AG04450 (cell line): ENCODE data around the gene PLCD3. TPM values are rescaled to one million over a fixed set of nuclear protein-coding genes. Genes with fewer than 3 reads are reported as not detected.

Experiments used
- CTCF ChIA-PET: fragments of 300-600, 350-600 bp; formaldehyde crosslinking; extraction: SDS; loops from one replicate; lab custom pipeline; 2022; ENCODE audit warnings: antibody characterized with exemption, inconsistent platforms; lab: Charles Lee
- POLR2A ChIA-PET: fragments of 350-600 bp; formaldehyde crosslinking; extraction: SDS; loops from one replicate; lab custom pipeline; 2021; ENCODE audit warnings: antibody characterized with exemption, inconsistent platforms; lab: Yijun Ruan, JAX
- DNase-seq: peaks from one replicate; pipeline ENCODE4 v3.0.0-alpha.2; 2011; ENCODE audit warnings: low read depth, low spot score
- H3K27ac ChIP-seq: one replicate; pipeline ENCODE4 v1.5.1; 2012; ENCODE audit warnings: low read depth, low read length, control low read depth
- H3K27me3 ChIP-seq: one replicate; pipeline ENCODE4 v1.6.0; 2012; ENCODE audit warnings: low read length; ENCODE audit not compliant: control insufficient read depth, insufficient read depth
- H3K4me3 ChIP-seq: 2 replicates; pipeline ENCODE4 v1.5.1; 2011; ENCODE audit warnings: mild to moderate bottlenecking, low read depth, low read length, control low read depth
- H3K9me3 ChIP-seq: 2 replicates; pipeline ENCODE4 v1.5.1; 2012; ENCODE audit warnings: low read length; ENCODE audit not compliant: control insufficient read depth, insufficient read depth
- CTCF ChIP-seq: IDR thresholded peaks from 2 replicates; pipeline ENCODE4 v1.5.1; 2011; ENCODE audit warnings: low read depth, low read length, control low read depth, inconsistent platforms
- polyA plus RNA-seq: library from polyadenylated mRNA; depleted of rRNA; stranded (reverse); fragments of >200 nt; gene quantifications from 2 replicates; pipeline ENCODE4 v1.2.3, GENCODE V29; 2011

PLCD3 gene
- polyA plus RNA-seq, 1 experiment: 28.2 TPM

- Histone ChIP-seq H3K27ac (no peak overlapping the region), H3K27me3 (no peaks in the 10 kb centered on the region), H3K4me3 (no peak overlapping the region), H3K9me3 (no peaks in the 10 kb centered on the region; the same call in 1 of the 2 replicates)
- no peak for TF ChIP-seq CTCF
- POLR2A ChIA-PET: interaction anchor here (0.6 to 1.3 kb wide), 2 partner anchors 11 to 49 kb away, joined by 3 to 4 read pairs; partner anchors contain the start of gene HEXIM1
- CTCF ChIA-PET: interaction anchor here (0.6 to 7.0 kb wide), 4 partner anchors 20 to 94 kb away, joined by 5 to 420 read pairs (median 50); no protein-coding TSS in a partner anchor
- DNase-seq: no peak
Observed at GRCh38 chr17:45136846-45137560, 4.7 kb upstream of the PLCD3 start.

GRCh38 chr17:45135978-45136791, 3.9 kb upstream of the PLCD3 start:
- no peaks in the 10 kb centered on the region for H3K27me3 ChIP-seq
- peak overlapping the region; percentile 76 for H3K4me3 ChIP-seq
- no peaks in the 10 kb centered on the region; the same call in 1 of the 2 replicates for H3K9me3 ChIP-seq
- no peak for TF ChIP-seq CTCF
- POLR2A ChIA-PET: interaction anchor here (0.5 to 1.9 kb wide), 12 partner anchors 8 to 299 kb away, joined by 4 to 110 read pairs (median 8); partner anchors contain the start of genes HEXIM1 and HEXIM2
- no peak overlapping the region for H3K27ac ChIP-seq
- CTCF ChIA-PET: interaction anchor here (0.5 to 7.0 kb wide), 131 partner anchors 8 to 713 kb away, joined by 3 to 420 read pairs (median 5); partner anchors contain the start of genes DCAKD, EFTUD2, HEXIM1 and HEXIM2
- no peak for DNase-seq

- H3K4me3 ChIP-seq: peak within 1 kb of the TSS; percentile 76
- H3K27ac ChIP-seq: peak within 1 kb of the TSS; percentile 31
- TF ChIP-seq CTCF: peak; percentile 100
- DNase-seq: peak; percentile 95
- H3K27me3 ChIP-seq: no peaks in the 10 kb centered on the region
- ChIA-PET POLR2A (interaction anchor here (0.5 to 1.9 kb wide), 12 partner anchors 9 to 300 kb away, joined by 4 to 110 read pairs (median 8); partner anchors contain the start of genes HEXIM1 and HEXIM2), CTCF (interaction anchor here (0.5 to 7.0 kb wide), 132 partner anchors 9 to 714 kb away, joined by 3 to 420 read pairs (median 5); partner anchors contain the start of genes DCAKD, EFTUD2, HEXIM1 and HEXIM2)
- no peaks in the 10 kb centered on the region; the same call in 1 of the 2 replicates for H3K9me3 ChIP-seq
Observed at GRCh38 chr17:45135192-45135977, 3.1 kb upstream of the PLCD3 start, which contains the start of gene ACBD4. Gene ACBD4, plus strand, starts transcription at chr17:45135687. Its CDS starts 458 bp downstream, at chr17:45136145.

GRCh38 chr17:45132572-45133463, 503 bp upstream of the PLCD3 start:
- POLR2A ChIA-PET: interaction anchor here (0.7 to 0.9 kb wide), 4 partner anchors 11 to 86 kb away, joined by 3 to 12 read pairs (median 4); partner anchors contain the start of genes HEXIM1 and HEXIM2
- TF ChIP-seq CTCF: peak; percentile 79
- H3K27ac ChIP-seq: peak overlapping the region; percentile 93
- peak overlapping the region; percentile 80 for H3K4me3 ChIP-seq
- no peak for DNase-seq
- H3K27me3 ChIP-seq: no peaks in the 10 kb centered on the region
- H3K9me3 ChIP-seq: no peaks in the 10 kb centered on the region; the same call in 1 of the 2 replicates
- CTCF ChIA-PET: interaction anchor here (0.5 to 7.0 kb wide), 15 partner anchors 9 to 402 kb away, joined by 3 to 420 read pairs (median 4); partner anchors contain the start of gene HEXIM1
